ENCODE results near the gene KCNJ10.

DNA sequence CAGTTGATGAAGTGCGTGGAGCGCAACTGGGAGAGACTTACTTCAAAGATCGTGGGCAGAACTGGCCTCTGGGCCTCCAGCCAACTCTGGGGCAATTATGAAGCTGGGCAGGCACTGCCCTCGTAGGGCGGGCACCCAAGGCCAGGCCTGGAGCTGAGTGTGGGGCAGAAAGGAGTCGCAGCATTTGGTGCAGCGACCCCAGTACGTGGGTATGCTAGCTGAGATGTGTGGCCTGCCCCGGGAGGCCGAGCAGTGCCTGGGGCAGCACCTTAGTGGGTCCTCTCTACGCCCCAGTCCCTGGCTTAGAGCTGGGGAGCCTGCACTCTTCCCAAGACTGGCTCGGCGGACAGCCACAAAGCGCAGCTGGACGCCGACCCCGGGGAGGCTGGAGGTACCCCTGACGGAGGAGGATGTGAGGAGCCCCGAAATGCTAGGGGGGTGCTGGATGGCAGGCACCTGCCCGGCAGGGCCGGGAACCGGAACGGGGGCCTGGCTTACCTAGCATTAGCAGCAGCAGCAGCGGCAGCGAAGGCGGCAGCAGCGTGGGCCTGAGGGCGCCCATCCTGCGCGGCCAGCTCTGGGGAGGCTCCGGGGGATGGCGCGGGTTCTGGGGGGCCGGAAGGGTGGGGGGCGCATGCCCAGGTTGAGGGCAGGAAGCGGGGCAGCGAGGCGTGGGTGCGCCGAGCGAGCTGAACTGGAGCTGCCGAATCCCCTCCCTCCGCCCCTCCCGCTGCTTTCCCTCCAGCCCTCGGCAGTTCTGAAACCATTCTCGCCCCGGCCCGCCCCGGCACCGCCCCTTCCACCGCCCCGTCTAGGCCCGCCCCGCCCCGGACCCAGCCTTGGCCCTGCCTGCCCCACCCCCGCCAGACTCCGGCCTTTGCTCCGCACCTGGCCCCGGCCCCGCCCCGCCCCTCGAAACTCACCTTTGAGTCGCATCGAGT lies 28.2 kb upstream of the KCNJ10 start, which contains the start of gene IGSF8:
- TF ChIP-seq, protein P1, sequence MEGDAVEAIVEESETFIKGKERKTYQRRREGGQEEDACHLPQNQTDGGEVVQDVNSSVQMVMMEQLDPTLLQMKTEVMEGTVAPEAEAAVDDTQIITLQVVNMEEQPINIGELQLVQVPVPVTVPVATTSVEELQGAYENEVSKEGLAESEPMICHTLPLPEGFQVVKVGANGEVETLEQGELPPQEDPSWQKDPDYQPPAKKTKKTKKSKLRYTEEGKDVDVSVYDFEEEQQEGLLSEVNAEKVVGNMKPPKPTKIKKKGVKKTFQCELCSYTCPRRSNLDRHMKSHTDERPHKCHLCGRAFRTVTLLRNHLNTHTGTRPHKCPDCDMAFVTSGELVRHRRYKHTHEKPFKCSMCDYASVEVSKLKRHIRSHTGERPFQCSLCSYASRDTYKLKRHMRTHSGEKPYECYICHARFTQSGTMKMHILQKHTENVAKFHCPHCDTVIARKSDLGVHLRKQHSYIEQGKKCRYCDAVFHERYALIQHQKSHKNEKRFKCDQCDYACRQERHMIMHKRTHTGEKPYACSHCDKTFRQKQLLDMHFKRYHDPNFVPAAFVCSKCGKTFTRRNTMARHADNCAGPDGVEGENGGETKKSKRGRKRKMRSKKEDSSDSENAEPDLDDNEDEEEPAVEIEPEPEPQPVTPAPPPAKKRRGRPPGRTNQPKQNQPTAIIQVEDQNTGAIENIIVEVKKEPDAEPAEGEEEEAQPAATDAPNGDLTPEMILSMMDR (conservative IDR thresholded peaks at IDR 0.05; ENCODE audit: low read length), result no peak
- TF ChIP-seq EZH2phosphoT487 (IDR thresholded peaks at IDR 0.05; ENCODE audit: borderline replicate concordance), result no peak
